Right lobe of liver (tissue), 6 donors: Measurements from ENCODE around the gene TFAP2C. TPM values are rescaled to one million over a fixed set of nuclear protein-coding genes. Genes with fewer than 3 reads are reported as not detected.

Experiments used
- ATAC-seq, 4 donors: fragments of 200-7000 bp; cut with Tn5 transposase; one replicate each; pipeline ENCODE4 v1.9.1; 2020; ENCODE audit warnings: mild to moderate bottlenecking in 4 of 4, moderate library complexity in 4 of 4
- DNase-seq, 3 donors: peaks; one replicate each; pipeline ENCODE4 v3.0.0-alpha.2; 2020
- H3K27ac ChIP-seq, 3 donors: fragments of 200-600 bp; one replicate each; pipeline ENCODE4 v1.8.0; 2022
- H3K27me3 ChIP-seq, 2 donors: fragments of 200-600 bp; one replicate each; pipeline ENCODE4 v1.8.0; 2022
- H3K36me3 ChIP-seq, 4 donors: fragments of 200-600 bp; sonication (generic) in 1 of 4; one replicate each; pipeline versions ENCODE4 v1.5.1 to v1.8.0; 2017 to 2022; ENCODE audit warnings: control low read depth in 1 of 4
- H3K4me1 ChIP-seq, 4 donors: fragments of 200-600 bp; sonication (generic) in 1 of 4; one replicate each; pipeline versions ENCODE4 v1.5.1 to v1.8.0; 2017 to 2022; ENCODE audit warnings: control low read depth in 1 of 4
- H3K4me3 ChIP-seq, 3 donors: fragments of 200-600 bp; one replicate each; pipeline ENCODE4 v1.8.0; 2022
- H3K9me3 ChIP-seq, 4 donors: fragments of 200-600 bp; sonication (generic) in 1 of 4; one replicate each; pipeline versions ENCODE4 v1.5.1 to v1.8.0; 2017 to 2022; ENCODE audit warnings: control low read depth in 1 of 4
- CTCF ChIP-seq, 4 donors: fragments of 200-600 bp in 3 of 4; fragments of 450-650 bp in 1 of 4; IDR thresholded peaks; one replicate each; pipeline versions ENCODE4 v1.5.1 to v1.8.0; 2016 to 2022; ENCODE audit warnings: antibody characterized with exemption in 4 of 4, mild to moderate bottlenecking in 2 of 4
- POLR2A ChIP-seq: fragments of 450-650 bp; IDR thresholded peaks from one replicate; pipeline ENCODE4 v1.6.1; 2017; ENCODE audit warnings: antibody characterized with exemption, mild to moderate bottlenecking
- WGBS: methylation state at CpG from one replicate; pipeline ENCODE4 v1.1.6; 2018; ENCODE audit warnings: low coverage, low lambda C conversion rate; ENCODE audit not compliant: insufficient coverage; ENCODE audit errors: missing lambda C conversion rate; 5-methylcytosine and 5-hydroxymethylcytosine counted together
- intact Hi-C, 2 donors: fragments of 100-400 bp; cut with DNase I; formaldehyde crosslinking; loops; one replicate each; pipeline versions ENCODE4 v1.11.2 to v1.14.1; 2022
- total RNA-seq, 6 experiments: library from RNA; depleted of rRNA in 2 of 6; stranded (reverse); fragments of >200 nt in 2 of 6; fragmentation: NEBNext Ultra II Directional in 3 of 6; extraction: Animal tissue kit (Norgen Biotek cat#: 25700) in 3 of 6; gene quantifications; one replicate each; pipeline versions ENCODE4 v1.1.0 to v1.2.4, GENCODE V29; 2016 to 2023
- donor health status: DM: no; HTN: yes; CAD: no.
- donor health status: DM: no; HTN: no; CAD: no.
- donor health status: DM: no; HTN: no; CAD: no.
- donor health status: DM: no; HTN: yes; CAD: no.
- donor health status: DM: no; HTN: yes; CAD: no.

Gene TFAP2C
- total RNA-seq, 6 experiments from 2014 or later, result not detected

- H3K4me3 ChIP-seq, result no peak overlapping the region
- H3K9me3 ChIP-seq, result no peaks in the 10 kb centered on the region
- no peaks in the 10 kb centered on the region for H3K36me3 ChIP-seq
- no peak overlapping the region for H3K27ac ChIP-seq
- no peaks in the 10 kb centered on the region for H3K4me1 ChIP-seq
- TF ChIP-seq POLR2A (no peak), CTCF (IDR thresholded peaks at IDR 0.05) (no peak)
- ATAC-seq (no peak), DNase-seq (no peak)
- intact Hi-C loops, result no loop called here
- 88% methylated on average over 10 of the region's 11 CpGs for WGBS
- no peaks in the 10 kb centered on the region for H3K27me3 ChIP-seq
Observed at GRCh38 chr20:56607061-56607704, 21.9 kb upstream of the TFAP2C start.

GRCh38 chr20:56608376-56608775 is 20.7 kb upstream of the TFAP2C start:
- DNase-seq (no peak), ATAC-seq (no peak)
- Histone ChIP-seq H3K27me3 (no peaks in the 10 kb centered on the region), H3K4me3 (no peak overlapping the region), H3K36me3 (no peaks in the 10 kb centered on the region), H3K9me3 (no peaks in the 10 kb centered on the region), H3K27ac (no peak overlapping the region), H3K4me1 (no peaks in the 10 kb centered on the region)
- intact Hi-C loops, result no loop called here
- no peak for TF ChIP-seq CTCF (IDR thresholded peaks at IDR 0.05)
- no peak for TF ChIP-seq POLR2A
- WGBS, result 97% methylated on average over 3 of the region's 3 CpGs

- no peak overlapping the region for H3K4me3 ChIP-seq
- no peaks in the 10 kb centered on the region for H3K36me3 ChIP-seq
- intact Hi-C loops, result no loop called here
- no peaks in the 10 kb centered on the region for H3K4me1 ChIP-seq
- no peak for TF ChIP-seq CTCF (IDR thresholded peaks at IDR 0.05)
- no peaks in the 10 kb centered on the region for H3K27me3 ChIP-seq
- no peak overlapping the region for H3K27ac ChIP-seq
- H3K9me3 ChIP-seq, result no peaks in the 10 kb centered on the region
- no peak for DNase-seq
- 35% methylated on average over 2 of the region's 3 CpGs for WGBS
- no peak for ATAC-seq
Observed at GRCh38 chr20:56609321-56609720, 19.8 kb upstream of the TFAP2C start.

- 78% methylated on average over 4 of the region's 6 CpGs for WGBS
- H3K4me3 ChIP-seq, result no peak overlapping the region
- ATAC-seq (no peak), DNase-seq (no peak)
- no peak for TF ChIP-seq POLR2A
- no peak for TF ChIP-seq CTCF (IDR thresholded peaks at IDR 0.05)
- no peaks in the 10 kb centered on the region for H3K27me3 ChIP-seq
- H3K9me3 ChIP-seq, result no peaks in the 10 kb centered on the region
- H3K36me3 ChIP-seq, result no peaks in the 10 kb centered on the region
- intact Hi-C loops, result no loop called here
- no peaks in the 10 kb centered on the region for H3K4me1 ChIP-seq
- no peak overlapping the region for H3K27ac ChIP-seq
Observed at GRCh38 chr20:56610098-56610497, 19.0 kb upstream of the TFAP2C start.

- Histone ChIP-seq H3K27ac (no peak overlapping the region), H3K36me3 (no peaks in the 10 kb centered on the region), H3K4me3 (no peak overlapping the region), H3K9me3 (no peaks in the 10 kb centered on the region), H3K27me3 (no peaks in the 10 kb centered on the region), H3K4me1 (no peaks in the 10 kb centered on the region)
- 100% methylated on average over 1 of the region's 2 CpGs for WGBS
- DNase-seq (no peak), ATAC-seq (no peak)
- TF ChIP-seq POLR2A, result no peak
- intact Hi-C loops, result no loop called here
Observed at GRCh38 chr20:56614196-56614595, 14.9 kb upstream of the TFAP2C start.
